Measurements from ENCODE around the gene SYNPO2. TPM values are rescaled to one million over a fixed set of nuclear protein-coding genes. Genes with fewer than 3 reads are reported as not detected.

SYNPO2 gene
- total and polyA plus RNA-seq, 2 of the 8 experiments (the other 6 are each of a cell fraction or from before 2014, with no cell fraction given), result 0.50 to 4.2 TPM

DNA sequence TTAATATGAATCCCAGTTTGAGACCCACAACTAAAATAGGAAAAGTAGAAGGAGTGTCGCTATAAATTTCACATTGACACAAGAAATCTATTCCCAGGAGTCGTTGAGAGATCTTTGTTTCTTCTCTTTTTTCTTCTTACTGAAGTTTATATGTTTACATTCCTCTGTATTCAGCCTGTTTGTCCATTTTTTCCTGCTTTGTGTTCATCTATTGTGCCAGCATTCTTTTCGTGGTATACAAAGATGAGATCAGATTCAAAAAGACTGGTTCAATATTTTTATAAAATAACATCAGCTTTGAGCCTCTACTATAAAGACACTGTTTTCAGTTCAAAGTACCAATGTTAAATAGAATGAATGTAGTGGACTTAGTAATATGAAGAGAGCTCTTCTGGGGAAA lies 151.6 kb downstream of the SYNPO2 start:
- Histone ChIP-seq H2BK120ac (replicated peaks; ENCODE audit: low read depth, low read length) (no peak overlapping the region), H3K79me1 (ENCODE audit: low read depth, low read length) (no peaks in the 10 kb centered on the region), H3K36me3 (ENCODE audit: control insufficient read depth in 2 of 4, insufficient read depth in 4 of 4, low read length in 3 of 4) (no peaks in the 10 kb centered on the region), H3K14ac (ENCODE audit: insufficient read length) (no peak overlapping the region), H3K27ac (ENCODE audit: low read depth, low read length) (no peak overlapping the region), H3K56ac (replicated peaks; ENCODE audit: insufficient read length, low read depth, low read length) (no peak overlapping the region), H3K79me2 (ENCODE audit: control insufficient read depth in 1 of 2, insufficient read depth in 2 of 2, low read length in 2 of 2) (no peaks in the 10 kb centered on the region), H3K27me3 (replicated peaks in 1 of 4; ENCODE audit: control insufficient read depth in 3 of 4, extremely low read depth in 1 of 4, insufficient read depth in 3 of 4, low read length in 3 of 4) (no peaks in the 10 kb centered on the region), H2AFZ (ENCODE audit: low read length) (no peak overlapping the region), H3K23ac (ENCODE audit: insufficient read length) (no peak overlapping the region), H3K4ac (replicated peaks; ENCODE audit: insufficient read length, low read depth, low read length) (no peak overlapping the region), H3K23me2 (ENCODE audit: low read depth, low read length) (no peaks in the 10 kb centered on the region), H4K91ac (replicated peaks; ENCODE audit: insufficient read length, low read length) (no peak overlapping the region), H3K4me1 (replicated peaks in 1 of 4; ENCODE audit: control insufficient read depth in 3 of 4, insufficient read depth in 4 of 4, low read length in 3 of 4) (peaks cover 0 to 7% (median 1%) of the 10 kb centered on the region in 4 experiments; a peak in 6 of 7 replicates), H3K4me2 (ENCODE audit: insufficient read depth in 1 of 2, low read depth in 2 of 2, low read length in 2 of 2) (no peak overlapping the region), H2BK15ac (ENCODE audit: low read length) (no peak overlapping the region), H4K20me1 (replicated peaks in 1 of 2; ENCODE audit: control insufficient read depth in 1 of 2, insufficient read depth in 2 of 2, low read length in 2 of 2) (no peaks in the 10 kb centered on the region), H2AK5ac (ENCODE audit: low read depth, low read length) (no peak overlapping the region), H3K4me3 (ENCODE audit: extremely low read depth in 1 of 4, insufficient read depth in 2 of 4, low read depth in 3 of 4, low read length in 4 of 4) (peak overlapping the region in 1 of 4 experiments; percentile 17; a peak in 1 of 8 replicates), H3K9me3 (ENCODE audit: insufficient read depth in 2 of 2, low read depth in 1 of 2, low read length in 1 of 2) (no peaks in the 10 kb centered on the region), H2BK12ac (ENCODE audit: low read depth, low read length) (no peak overlapping the region), H3K9ac (replicated peaks in 1 of 4; ENCODE audit: extremely low read depth in 1 of 4, low read depth in 3 of 4, low read length in 3 of 4) (no peak overlapping the region), H4K8ac (ENCODE audit: extremely low read depth, insufficient read depth, low read length) (no peak overlapping the region), H2BK5ac (ENCODE audit: low read depth, low read length) (no peak overlapping the region), H2BK20ac (ENCODE audit: low read length) (no peak overlapping the region), H4K5ac (ENCODE audit: insufficient read length, low read depth, low read length) (peak overlapping the region; percentile 31), H3K18ac (ENCODE audit: extremely low read depth, low read length) (no peak overlapping the region)
- ChIA-PET POLR2A (ENCODE audit: partially characterized antibody) (interaction anchor here (0.6 to 1.4 kb wide), 4 partner anchors 9 to 826 kb away, joined by 3 to 4 read pairs (median 4); partner anchors contain the start of gene USP53), CTCF (ENCODE audit: partially characterized antibody) (interaction anchor here (0.6 to 4.8 kb wide), 47 partner anchors 9 to 577 kb away, joined by 3 to 42 read pairs (median 4); partner anchors contain the start of gene USP53)
- FAIRE-seq (no peak), DNase-seq (ENCODE audit: low read depth in 1 of 2, low spot score in 2 of 2) (no peak)
- 38% methylated on average over 3 of the region's 3 CpGs; no CpG with 5 or more reads in 1 of the 2 experiments for WGBS, 2 experiments (ENCODE audit: extremely low coverage in 1 of 2, insufficient coverage in 1 of 2, insufficient read length in 1 of 2, insufficient replicate concordance in 2 of 2, low coverage in 1 of 2, low lambda C conversion rate in 2 of 2, missing lambda C conversion rate in 1 of 2)
- TF ChIP-seq RXRA (IDR thresholded peaks at IDR 0.05; ENCODE audit: insufficient read depth, low read depth, low read length) (no peak), MAFK (IDR thresholded peaks at IDR 0.05; ENCODE audit: low read depth, low read length) (no peak), CEBPB (IDR thresholded peaks at IDR 0.05; ENCODE audit: low read depth, low read length) (no peak), EZH2 (IDR thresholded peaks at IDR 0.05; ENCODE audit: low read depth, low read length, severe bottlenecking) (no peak)

Data from H1 (cell line).